ENCODE results near the gene BIN1.

DNA sequence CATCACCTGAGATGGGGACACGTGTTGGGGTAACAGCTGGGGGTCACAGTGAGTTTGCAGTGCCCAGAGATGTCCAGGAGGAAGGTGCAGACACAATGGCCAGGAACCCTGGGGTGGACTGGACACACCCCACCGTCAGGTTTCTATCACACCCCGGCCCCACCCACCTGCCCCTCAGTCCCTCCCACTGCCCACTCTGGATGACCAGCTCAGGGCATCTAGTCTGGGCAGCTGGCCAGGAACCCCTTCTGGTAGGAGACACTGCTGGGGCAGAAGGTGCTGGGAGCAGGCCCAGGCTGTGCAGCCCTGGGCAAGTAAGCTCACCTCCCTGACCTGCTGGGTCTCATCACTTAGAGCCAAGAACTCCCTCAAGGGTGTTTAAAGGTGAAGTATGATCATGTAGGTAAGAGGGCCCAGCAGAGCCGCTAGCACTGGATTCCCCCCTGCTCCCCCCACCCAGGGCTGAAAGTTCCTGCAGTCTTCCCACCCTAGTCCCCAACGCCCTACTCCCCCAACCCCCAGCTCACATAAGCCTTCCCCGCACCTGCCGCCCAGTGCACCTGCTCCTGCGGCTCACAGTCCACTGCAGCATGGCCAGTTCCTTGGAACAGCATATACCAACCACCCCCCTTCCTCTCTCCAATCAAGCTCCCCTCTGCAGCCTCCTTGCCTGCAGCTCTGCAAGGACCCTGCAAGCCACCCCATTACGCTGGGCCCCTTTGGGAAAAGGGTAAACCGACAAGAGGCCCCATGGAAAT is 17.3 kb downstream of the BIN1 start:
- TF ChIP-seq, protein P1, sequence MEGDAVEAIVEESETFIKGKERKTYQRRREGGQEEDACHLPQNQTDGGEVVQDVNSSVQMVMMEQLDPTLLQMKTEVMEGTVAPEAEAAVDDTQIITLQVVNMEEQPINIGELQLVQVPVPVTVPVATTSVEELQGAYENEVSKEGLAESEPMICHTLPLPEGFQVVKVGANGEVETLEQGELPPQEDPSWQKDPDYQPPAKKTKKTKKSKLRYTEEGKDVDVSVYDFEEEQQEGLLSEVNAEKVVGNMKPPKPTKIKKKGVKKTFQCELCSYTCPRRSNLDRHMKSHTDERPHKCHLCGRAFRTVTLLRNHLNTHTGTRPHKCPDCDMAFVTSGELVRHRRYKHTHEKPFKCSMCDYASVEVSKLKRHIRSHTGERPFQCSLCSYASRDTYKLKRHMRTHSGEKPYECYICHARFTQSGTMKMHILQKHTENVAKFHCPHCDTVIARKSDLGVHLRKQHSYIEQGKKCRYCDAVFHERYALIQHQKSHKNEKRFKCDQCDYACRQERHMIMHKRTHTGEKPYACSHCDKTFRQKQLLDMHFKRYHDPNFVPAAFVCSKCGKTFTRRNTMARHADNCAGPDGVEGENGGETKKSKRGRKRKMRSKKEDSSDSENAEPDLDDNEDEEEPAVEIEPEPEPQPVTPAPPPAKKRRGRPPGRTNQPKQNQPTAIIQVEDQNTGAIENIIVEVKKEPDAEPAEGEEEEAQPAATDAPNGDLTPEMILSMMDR (IDR thresholded peaks at IDR 0.05): no peak
- no peak for TF ChIP-seq EP300 (IDR thresholded peaks at IDR 0.05)
